GM12878 (cell line): ENCODE measurements around the gene CARD11. TPM values are rescaled to one million over a fixed set of nuclear protein-coding genes. Genes with fewer than 3 reads are reported as not detected.

Experiments
- GABPA ChIP-seq: IDR thresholded peaks from 2 replicates; pipeline ENCODE4 v1.6.1; 2014; ENCODE audit warnings: antibody characterized with exemption, low read depth, mild to moderate bottlenecking, inconsistent platforms
- HCFC1 ChIP-seq: fragments of 150-350 bp; IDR thresholded peaks from 2 replicates; pipeline ENCODE4 v1.6.1; 2014; ENCODE audit warnings: low read length
- ZNF217 ChIP-seq: fragments of 450-650 bp; IDR thresholded peaks from 2 replicates; pipeline ENCODE4 v1.6.1; 2017; ENCODE audit warnings: antibody characterized with exemption, mild to moderate bottlenecking
- polyA plus RNA-seq, 11 experiments: library from polyadenylated mRNA; depleted of rRNA in 4 of 11; unstranded in 6 of 11; stranded (reverse) in 5 of 11; fragments of >200 nt; fragmentation: Nextera tagmentation in 4 of 11; fragmentation: Illumina TruSeq in 1 of 11; extraction: Ambion mirVana in 4 of 11; extraction: Trizol in 1 of 11; gene quantifications; 1 replicate in 1 of 11; 2 replicates in 10 of 11; pipeline versions ENCODE4 v1.2.1 to v1.2.3, GENCODE V29; 2011 to 2016; ENCODE audit warnings: inconsistent platforms in 2 of 11, missing spikeins in 2 of 11, low read depth in 1 of 11
- total RNA-seq, 4 experiments: library from RNA; depleted of rRNA in 3 of 4; stranded (reverse); fragments of >200 nt in 3 of 4; fragmentation: Illumina TruSeq in 1 of 4; extraction: Trizol in 1 of 4; gene quantifications; 2 replicates each; pipeline versions ENCODE4 v1.2.1 to v1.2.3, GENCODE V29; 2013 to 2021
- TF ChIP-seq, protein P1 (sequence below): fragments of 450-650 bp; formaldehyde crosslinking; IDR thresholded peaks from 2 replicates; pipeline ENCODE4 v1.4.0; 2022; ENCODE audit warnings: mild to moderate bottlenecking, moderate library complexity
- TF ChIP-seq, protein P2 (sequence below): fragments of 450-650 bp; IDR thresholded peaks from 2 replicates; pipeline ENCODE4 v1.6.1; 2017; ENCODE audit warnings: mild to moderate bottlenecking, moderate library complexity

Gene CARD11
- total and polyA plus RNA-seq, 10 of the 15 experiments (the other 5 are each of a cell fraction or from before 2014, with no cell fraction given), result 0.27 to 72.0 (median 28.4) TPM

DNA sequence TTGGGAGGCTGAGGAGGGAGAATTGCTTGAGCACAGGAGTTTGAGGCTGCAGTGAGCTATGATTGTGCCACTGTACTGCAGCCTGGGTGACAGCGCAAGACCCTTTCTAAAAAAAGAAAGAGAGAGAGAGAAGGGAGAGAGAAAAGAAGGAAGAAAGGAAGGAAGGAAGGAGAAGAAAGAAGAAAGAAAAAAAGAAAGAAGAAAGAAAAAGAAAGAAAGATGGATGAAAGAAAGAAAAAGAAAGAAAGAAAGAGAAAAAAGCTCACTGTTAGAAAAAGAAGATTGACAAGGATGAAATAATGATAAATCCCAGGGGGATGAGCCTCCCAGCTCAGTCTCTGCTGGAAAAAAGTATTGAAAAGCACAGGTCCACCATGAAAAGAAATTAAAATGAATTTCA, 22.8 kb upstream of the CARD11 start (continued):
- TF ChIP-seq, protein P1, sequence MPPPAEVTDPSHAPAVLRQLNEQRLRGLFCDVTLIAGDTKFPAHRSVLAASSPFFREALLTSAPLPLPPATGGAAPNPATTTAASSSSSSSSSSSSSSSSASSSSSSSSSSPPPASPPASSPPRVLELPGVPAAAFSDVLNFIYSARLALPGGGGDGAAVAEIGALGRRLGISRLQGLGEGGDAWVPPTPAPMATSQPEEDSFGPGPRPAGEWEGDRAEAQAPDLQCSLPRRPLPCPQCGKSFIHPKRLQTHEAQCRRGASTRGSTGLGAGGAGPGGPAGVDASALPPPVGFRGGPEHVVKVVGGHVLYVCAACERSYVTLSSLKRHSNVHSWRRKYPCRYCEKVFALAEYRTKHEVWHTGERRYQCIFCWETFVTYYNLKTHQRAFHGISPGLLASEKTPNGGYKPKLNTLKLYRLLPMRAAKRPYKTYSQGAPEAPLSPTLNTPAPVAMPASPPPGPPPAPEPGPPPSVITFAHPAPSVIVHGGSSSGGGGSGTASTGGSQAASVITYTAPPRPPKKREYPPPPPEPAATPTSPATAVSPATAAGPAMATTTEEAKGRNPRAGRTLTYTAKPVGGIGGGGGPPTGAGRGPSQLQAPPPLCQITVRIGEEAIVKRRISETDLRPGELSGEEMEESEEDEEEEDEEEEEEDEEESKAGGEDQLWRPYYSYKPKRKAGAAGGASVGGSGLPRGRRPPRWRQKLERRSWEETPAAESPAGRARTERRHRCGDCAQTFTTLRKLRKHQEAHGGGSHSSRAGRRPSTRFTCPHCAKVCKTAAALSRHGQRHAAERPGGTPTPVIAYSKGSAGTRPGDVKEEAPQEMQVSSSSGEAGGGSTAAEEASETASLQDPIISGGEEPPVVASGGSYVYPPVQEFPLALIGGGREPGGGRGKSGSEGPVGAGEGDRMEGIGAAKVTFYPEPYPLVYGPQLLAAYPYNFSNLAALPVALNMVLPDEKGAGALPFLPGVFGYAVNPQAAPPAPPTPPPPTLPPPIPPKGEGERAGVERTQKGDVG (CRISPR knock-in tag), result no peak
- no peak for TF ChIP-seq ZNF217
- TF ChIP-seq HCFC1, result no peak
- no peak for TF ChIP-seq GABPA
- TF ChIP-seq, protein P2, sequence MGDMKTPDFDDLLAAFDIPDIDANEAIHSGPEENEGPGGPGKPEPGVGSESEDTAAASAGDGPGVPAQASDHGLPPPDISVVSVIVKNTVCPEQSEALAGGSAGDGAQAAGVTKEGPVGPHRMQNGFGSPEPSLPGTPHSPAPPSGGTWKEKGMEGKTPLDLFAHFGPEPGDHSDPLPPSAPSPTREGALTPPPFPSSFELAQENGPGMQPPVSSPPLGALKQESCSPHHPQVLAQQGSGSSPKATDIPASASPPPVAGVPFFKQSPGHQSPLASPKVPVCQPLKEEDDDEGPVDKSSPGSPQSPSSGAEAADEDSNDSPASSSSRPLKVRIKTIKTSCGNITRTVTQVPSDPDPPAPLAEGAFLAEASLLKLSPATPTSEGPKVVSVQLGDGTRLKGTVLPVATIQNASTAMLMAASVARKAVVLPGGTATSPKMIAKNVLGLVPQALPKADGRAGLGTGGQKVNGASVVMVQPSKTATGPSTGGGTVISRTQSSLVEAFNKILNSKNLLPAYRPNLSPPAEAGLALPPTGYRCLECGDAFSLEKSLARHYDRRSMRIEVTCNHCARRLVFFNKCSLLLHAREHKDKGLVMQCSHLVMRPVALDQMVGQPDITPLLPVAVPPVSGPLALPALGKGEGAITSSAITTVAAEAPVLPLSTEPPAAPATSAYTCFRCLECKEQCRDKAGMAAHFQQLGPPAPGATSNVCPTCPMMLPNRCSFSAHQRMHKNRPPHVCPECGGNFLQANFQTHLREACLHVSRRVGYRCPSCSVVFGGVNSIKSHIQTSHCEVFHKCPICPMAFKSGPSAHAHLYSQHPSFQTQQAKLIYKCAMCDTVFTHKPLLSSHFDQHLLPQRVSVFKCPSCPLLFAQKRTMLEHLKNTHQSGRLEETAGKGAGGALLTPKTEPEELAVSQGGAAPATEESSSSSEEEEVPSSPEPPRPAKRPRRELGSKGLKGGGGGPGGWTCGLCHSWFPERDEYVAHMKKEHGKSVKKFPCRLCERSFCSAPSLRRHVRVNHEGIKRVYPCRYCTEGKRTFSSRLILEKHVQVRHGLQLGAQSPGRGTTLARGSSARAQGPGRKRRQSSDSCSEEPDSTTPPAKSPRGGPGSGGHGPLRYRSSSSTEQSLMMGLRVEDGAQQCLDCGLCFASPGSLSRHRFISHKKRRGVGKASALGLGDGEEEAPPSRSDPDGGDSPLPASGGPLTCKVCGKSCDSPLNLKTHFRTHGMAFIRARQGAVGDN, result no peak
